Ascending aorta (tissue), 2 donors: ENCODE data around the gene CAPSL. TPM values are rescaled to one million over a fixed set of nuclear protein-coding genes. Genes with fewer than 3 reads are reported as not detected.

Source experiments
- DNase-seq, 2 donors: peaks; one replicate each; pipeline ENCODE4 v3.0.0-alpha.2; 2019; ENCODE audit warnings: low spot score in 2 of 2
- H3K27ac ChIP-seq, 2 donors: fragments of 200-600 bp; sonication (generic); one replicate each; pipeline ENCODE4 v1.5.1; 2016 to 2017; ENCODE audit warnings: mild to moderate bottlenecking in 1 of 2
- H3K27me3 ChIP-seq: fragments of 200-600 bp; sonication (generic); one replicate; pipeline ENCODE4 v1.5.1; 2017
- H3K36me3 ChIP-seq, 2 donors: fragments of 200-600 bp; sonication (generic); one replicate each; pipeline ENCODE4 v1.5.1; 2016
- H3K4me1 ChIP-seq, 2 donors: fragments of 200-600 bp; sonication (generic); one replicate each; pipeline ENCODE4 v1.5.1; 2016 to 2017; ENCODE audit warnings: mild to moderate bottlenecking in 1 of 2
- H3K4me3 ChIP-seq, 2 donors: fragments of 200-600 bp; sonication (generic); one replicate each; pipeline ENCODE4 v1.5.1; 2016 to 2017; ENCODE audit warnings: mild to moderate bottlenecking in 1 of 2
- H3K9me3 ChIP-seq, 2 donors: fragments of 200-600 bp; sonication (generic); one replicate each; pipeline ENCODE4 v1.5.1; 2016
- intact Hi-C: fragments of 100-400 bp; cut with DNase I; formaldehyde crosslinking; loops from one replicate; pipeline ENCODE4 v1.15.1; 2023
- total RNA-seq: library from RNA; depleted of rRNA; stranded (reverse); fragments of >200 nt; gene quantifications from one replicate; pipeline ENCODE4 v1.1.0, GENCODE V29; 2016
- TF ChIP-seq, protein P1 (sequence below), 3 experiments: fragments of 200-600 bp in 2 of 3; fragments of 450-650 bp in 1 of 3; sonication (generic) in 2 of 3; IDR thresholded peaks; one replicate each; pipeline ENCODE4 v1.5.1; 2016 to 2019; ENCODE audit warnings: antibody characterized with exemption in 3 of 3, mild to moderate bottlenecking in 1 of 3, moderate library complexity in 1 of 3

Gene CAPSL
- total RNA-seq, 1 donor from 2014 or later = not detected

DNA sequence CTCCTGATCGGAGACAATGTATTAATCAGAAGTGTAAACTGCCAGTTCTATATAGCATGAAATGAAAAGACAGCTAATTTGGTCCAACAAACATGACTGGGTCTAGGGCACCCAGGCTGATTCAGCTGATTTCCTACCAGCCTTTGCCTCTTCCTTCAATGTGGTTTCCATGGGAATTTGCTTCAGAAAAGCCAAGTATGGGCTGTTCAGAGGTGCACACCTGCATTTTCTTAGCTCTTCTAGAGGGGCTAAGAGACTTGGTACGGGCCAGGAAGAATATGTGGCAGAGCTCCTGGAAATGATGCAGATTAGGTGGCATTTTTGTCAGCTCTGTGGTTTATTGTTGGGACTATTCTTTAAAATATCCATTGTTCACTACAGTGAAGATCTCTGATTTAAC lies 59.3 kb downstream of the CAPSL start:
- no peaks in the 10 kb centered on the region for H3K36me3 ChIP-seq
- no peaks in the 10 kb centered on the region for H3K4me1 ChIP-seq
- no peaks in the 10 kb centered on the region for H3K27me3 ChIP-seq
- TF ChIP-seq, protein P1, sequence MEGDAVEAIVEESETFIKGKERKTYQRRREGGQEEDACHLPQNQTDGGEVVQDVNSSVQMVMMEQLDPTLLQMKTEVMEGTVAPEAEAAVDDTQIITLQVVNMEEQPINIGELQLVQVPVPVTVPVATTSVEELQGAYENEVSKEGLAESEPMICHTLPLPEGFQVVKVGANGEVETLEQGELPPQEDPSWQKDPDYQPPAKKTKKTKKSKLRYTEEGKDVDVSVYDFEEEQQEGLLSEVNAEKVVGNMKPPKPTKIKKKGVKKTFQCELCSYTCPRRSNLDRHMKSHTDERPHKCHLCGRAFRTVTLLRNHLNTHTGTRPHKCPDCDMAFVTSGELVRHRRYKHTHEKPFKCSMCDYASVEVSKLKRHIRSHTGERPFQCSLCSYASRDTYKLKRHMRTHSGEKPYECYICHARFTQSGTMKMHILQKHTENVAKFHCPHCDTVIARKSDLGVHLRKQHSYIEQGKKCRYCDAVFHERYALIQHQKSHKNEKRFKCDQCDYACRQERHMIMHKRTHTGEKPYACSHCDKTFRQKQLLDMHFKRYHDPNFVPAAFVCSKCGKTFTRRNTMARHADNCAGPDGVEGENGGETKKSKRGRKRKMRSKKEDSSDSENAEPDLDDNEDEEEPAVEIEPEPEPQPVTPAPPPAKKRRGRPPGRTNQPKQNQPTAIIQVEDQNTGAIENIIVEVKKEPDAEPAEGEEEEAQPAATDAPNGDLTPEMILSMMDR (IDR thresholded peaks at IDR 0.05) = no peak
- DNase-seq = no peak
- intact Hi-C loops = no loop called here
- no peak overlapping the region for H3K27ac ChIP-seq
- H3K4me3 ChIP-seq = no peak overlapping the region
- H3K9me3 ChIP-seq = no peaks in the 10 kb centered on the region

- DNase-seq = no peak
- intact Hi-C loops = no loop called here
- no peak overlapping the region for H3K4me3 ChIP-seq
- H3K4me1 ChIP-seq = no peaks in the 10 kb centered on the region
- TF ChIP-seq, protein P1 (IDR thresholded peaks at IDR 0.05) = no peak
- no peak overlapping the region for H3K27ac ChIP-seq
- no peaks in the 10 kb centered on the region for H3K9me3 ChIP-seq
- H3K36me3 ChIP-seq = no peaks in the 10 kb centered on the region
- H3K27me3 ChIP-seq = no peaks in the 10 kb centered on the region
These were observed 60.3 kb downstream of the CAPSL start for GRCh38 chr5:35878079-35878478.

- H3K4me3 ChIP-seq = no peak overlapping the region
- H3K27me3 ChIP-seq = no peaks in the 10 kb centered on the region
- no peak overlapping the region for H3K27ac ChIP-seq
- intact Hi-C loops = no loop called here
- H3K36me3 ChIP-seq = no peaks in the 10 kb centered on the region
- no peak for DNase-seq
- H3K4me1 ChIP-seq = no peaks in the 10 kb centered on the region
- TF ChIP-seq, protein P1 (IDR thresholded peaks at IDR 0.05) = no peak
- no peaks in the 10 kb centered on the region for H3K9me3 ChIP-seq
These were observed 60.8 kb downstream of the CAPSL start for GRCh38 chr5:35877655-35878054.

DNA sequence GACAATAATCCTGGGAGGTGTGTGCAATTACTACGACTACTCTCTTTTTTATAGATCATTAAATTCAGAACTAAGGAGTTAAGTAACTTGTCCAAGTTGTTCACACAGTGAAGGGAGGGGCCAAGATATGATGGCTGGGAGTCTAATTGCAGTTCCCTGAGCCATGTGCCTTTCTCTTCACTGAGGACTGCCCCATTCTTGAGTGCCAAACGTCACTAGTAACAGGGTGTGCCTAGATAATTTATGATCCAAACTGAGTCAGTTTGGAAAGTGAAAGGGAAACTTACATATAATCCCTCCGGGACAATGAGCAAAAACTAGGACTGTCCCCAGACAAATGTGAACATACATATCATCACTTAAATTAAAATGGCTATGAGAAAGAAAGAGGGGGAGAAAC lies 61.5 kb downstream of the CAPSL start:
- no peaks in the 10 kb centered on the region for H3K36me3 ChIP-seq
- TF ChIP-seq, protein P1 (IDR thresholded peaks at IDR 0.05) = no peak
- H3K4me3 ChIP-seq = no peak overlapping the region
- H3K27me3 ChIP-seq = no peaks in the 10 kb centered on the region
- no peaks in the 10 kb centered on the region for H3K9me3 ChIP-seq
- no peak for DNase-seq
- intact Hi-C loops = no loop called here
- no peaks in the 10 kb centered on the region for H3K4me1 ChIP-seq
- H3K27ac ChIP-seq = no peak overlapping the region

DNA sequence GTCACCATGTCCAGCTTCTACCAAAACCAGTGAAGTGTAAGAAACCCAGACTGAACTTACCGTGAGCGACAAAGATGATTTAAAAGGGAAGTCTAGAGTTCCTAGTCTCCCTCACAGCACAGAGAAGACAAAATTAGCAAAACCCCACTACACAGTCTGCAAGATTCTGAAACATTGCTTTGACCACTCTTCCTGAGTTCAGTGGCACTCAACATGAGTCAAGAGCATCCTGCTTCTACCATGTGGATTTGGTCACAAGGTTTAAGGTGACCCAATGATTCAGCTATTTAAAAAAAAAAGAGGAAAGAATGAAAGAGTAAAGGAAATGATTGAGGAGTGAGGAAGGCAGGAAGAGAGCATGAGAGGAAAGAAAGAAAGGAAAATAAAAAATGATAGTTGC lies 62.0 kb downstream of the CAPSL start:
- intact Hi-C loops = no loop called here
- TF ChIP-seq, protein P1 (IDR thresholded peaks at IDR 0.05) = no peak
- H3K4me3 ChIP-seq = no peak overlapping the region
- H3K4me1 ChIP-seq = no peaks in the 10 kb centered on the region
- DNase-seq = no peak
- H3K36me3 ChIP-seq = no peaks in the 10 kb centered on the region
- no peaks in the 10 kb centered on the region for H3K27me3 ChIP-seq
- H3K27ac ChIP-seq = no peak overlapping the region
- H3K9me3 ChIP-seq = no peaks in the 10 kb centered on the region

DNA sequence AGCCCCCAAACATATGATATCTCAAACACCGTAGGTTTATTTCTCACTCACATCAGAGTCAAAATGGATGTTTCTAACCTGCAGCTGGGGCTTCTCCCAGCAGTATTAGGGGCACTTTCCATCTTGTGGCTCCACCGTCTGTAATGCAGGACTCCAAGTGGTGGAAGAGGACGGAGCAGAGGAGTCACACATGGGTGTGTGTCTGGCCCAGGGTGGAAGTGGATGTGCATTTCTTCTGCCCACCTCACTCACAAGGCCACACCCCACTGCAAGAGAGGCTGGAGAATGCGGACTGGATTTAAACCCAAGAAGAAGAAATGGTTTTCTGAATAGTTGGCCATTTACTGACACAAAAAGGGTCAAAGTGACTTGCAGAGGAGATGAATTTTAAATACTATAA lies 67.8 kb downstream of the CAPSL start:
- Histone ChIP-seq H3K27ac (no peak overlapping the region), H3K27me3 (no peaks in the 10 kb centered on the region), H3K4me3 (no peak overlapping the region), H3K4me1 (no peaks in the 10 kb centered on the region), H3K9me3 (no peaks in the 10 kb centered on the region), H3K36me3 (no peaks in the 10 kb centered on the region)
- TF ChIP-seq, protein P1 (IDR thresholded peaks at IDR 0.05) = no peak
- intact Hi-C loops = no loop called here
- DNase-seq = no peak
